ENCODE measurements around the gene TMEM219. TPM values are rescaled to one million over a fixed set of nuclear protein-coding genes. Genes with fewer than 3 reads are reported as not detected.

The TMEM219 gene
- total and polyA plus RNA-seq, 2 of the 8 experiments (the other 6 are each of a cell fraction or from before 2014, with no cell fraction given), result 60.2 to 116 TPM

DNA sequence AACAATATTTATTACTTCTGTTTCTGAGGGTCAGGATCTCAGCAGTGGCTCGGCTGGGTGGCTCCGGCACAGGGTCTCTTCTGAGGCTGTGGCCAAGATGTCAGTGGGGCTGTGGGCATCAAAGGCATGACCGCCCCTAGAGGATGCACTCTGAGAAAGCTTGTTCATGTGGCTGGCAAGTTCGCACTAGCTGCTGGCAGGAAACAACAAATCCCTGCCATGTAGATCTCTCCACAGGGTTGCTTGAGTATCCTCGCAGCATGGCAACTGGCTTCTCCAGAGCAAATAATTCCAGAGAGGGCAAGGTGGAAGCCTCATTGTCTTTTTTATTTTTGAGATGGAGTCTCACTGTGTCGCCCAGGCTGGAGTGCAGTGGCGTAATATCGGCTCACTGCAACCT is 48.4 kb upstream of the TMEM219 start:
- Histone ChIP-seq H3K9ac (replicated peaks in 1 of 4; ENCODE audit: extremely low read depth in 1 of 4, low read depth in 3 of 4, low read length in 3 of 4) (no peak overlapping the region), H3K4me2 (ENCODE audit: insufficient read depth in 1 of 2, low read depth in 2 of 2, low read length in 2 of 2) (no peak overlapping the region), H4K20me1 (replicated peaks in 1 of 2; ENCODE audit: control insufficient read depth in 1 of 2, insufficient read depth in 2 of 2, low read length in 2 of 2) (peaks cover 3 to 6% of the 10 kb centered on the region in 2 experiments), H3K79me2 (ENCODE audit: control insufficient read depth in 1 of 2, insufficient read depth in 2 of 2, low read length in 2 of 2) (no peaks in the 10 kb centered on the region), H4K91ac (replicated peaks; ENCODE audit: insufficient read length, low read length) (no peak overlapping the region), H2BK15ac (ENCODE audit: low read length) (no peak overlapping the region), H2BK20ac (ENCODE audit: low read length) (no peak overlapping the region), H2BK12ac (ENCODE audit: low read depth, low read length) (no peak overlapping the region), H3K23me2 (ENCODE audit: low read depth, low read length) (no peaks in the 10 kb centered on the region), H3K36me3 (ENCODE audit: control insufficient read depth in 2 of 4, insufficient read depth in 4 of 4, low read length in 3 of 4) (no peaks in the 10 kb centered on the region; a peak in 2 of 8 replicates), H3K23ac (ENCODE audit: insufficient read length) (no peak overlapping the region), H2BK120ac (replicated peaks; ENCODE audit: low read depth, low read length) (no peak overlapping the region), H4K5ac (ENCODE audit: insufficient read length, low read depth, low read length) (no peak overlapping the region), H3K9me3 (ENCODE audit: insufficient read depth in 2 of 2, low read depth in 1 of 2, low read length in 1 of 2) (no peaks in the 10 kb centered on the region), H3K79me1 (ENCODE audit: low read depth, low read length) (no peaks in the 10 kb centered on the region), H3K18ac (ENCODE audit: extremely low read depth, low read length) (no peak overlapping the region), H2BK5ac (ENCODE audit: low read depth, low read length) (no peak overlapping the region), H4K8ac (ENCODE audit: extremely low read depth, insufficient read depth, low read length) (no peak overlapping the region), H2AFZ (ENCODE audit: low read length) (no peak overlapping the region), H3K4me3 (ENCODE audit: extremely low read depth in 1 of 4, insufficient read depth in 2 of 4, low read depth in 3 of 4, low read length in 4 of 4) (no peak overlapping the region), H3K27ac (ENCODE audit: low read depth, low read length) (no peak overlapping the region), H3K4ac (replicated peaks; ENCODE audit: insufficient read length, low read depth, low read length) (no peak overlapping the region), H3K14ac (ENCODE audit: insufficient read length) (no peak overlapping the region), H3K27me3 (replicated peaks in 1 of 4; ENCODE audit: control insufficient read depth in 3 of 4, extremely low read depth in 1 of 4, insufficient read depth in 3 of 4, low read length in 3 of 4) (no peaks in the 10 kb centered on the region), H2AK5ac (ENCODE audit: low read depth, low read length) (no peak overlapping the region), H3K56ac (replicated peaks; ENCODE audit: insufficient read length, low read depth, low read length) (no peak overlapping the region), H3K4me1 (replicated peaks in 1 of 4; ENCODE audit: control insufficient read depth in 3 of 4, insufficient read depth in 4 of 4, low read length in 3 of 4) (peaks cover 0 to 5% (median 1%) of the 10 kb centered on the region in 4 experiments; a peak in 1 of 7 replicates)
- WGBS, 2 experiments (ENCODE audit: extremely low coverage in 1 of 2, insufficient coverage in 1 of 2, insufficient read length in 1 of 2, insufficient replicate concordance in 2 of 2, low coverage in 1 of 2, low lambda C conversion rate in 2 of 2, missing lambda C conversion rate in 1 of 2), result 95% methylated on average over 8 of the region's 8 CpGs; no CpG with 5 or more reads in 1 of the 2 experiments
- CTCF ChIA-PET (ENCODE audit: partially characterized antibody), result interaction anchor here (0.6 to 1.9 kb wide), 4 partner anchors 12 to 59 kb away, joined by 3 to 6 read pairs (median 4); partner anchors contain the start of gene KCTD13
- POLR2A ChIA-PET (ENCODE audit: partially characterized antibody), result interaction anchor here (1.4 to 6.4 kb wide), 2 partner anchors 13 kb away, joined by 7 to 52 read pairs; partner anchors contain the start of genes ASPHD1, KCTD13 and SEZ6L2
- no peak for FAIRE-seq
- DNase-seq (ENCODE audit: low read depth in 1 of 2, low spot score in 2 of 2), result no peak
- TF ChIP-seq SRF (IDR thresholded peaks at IDR 0.05; ENCODE audit: low read depth, low read length) (no peak), YY1 (IDR thresholded peaks at IDR 0.05; ENCODE audit: low read depth, low read length) (no peak), HDAC6 (IDR thresholded peaks at IDR 0.05; ENCODE audit: low read depth, low read length) (no peak), EGR1 (IDR thresholded peaks at IDR 0.05; ENCODE audit: borderline replicate concordance, low read depth, low read length) (no peak), GABPA (IDR thresholded peaks at IDR 0.05; ENCODE audit: borderline replicate concordance, insufficient read depth, low read length) (no peak), ASH2L (IDR thresholded peaks at IDR 0.05; ENCODE audit: low read length) (no peak), BRCA1 (IDR thresholded peaks at IDR 0.05; ENCODE audit: low read depth, low read length) (no peak), TAF7 (optimal IDR thresholded peaks at IDR 0.05; ENCODE audit: borderline replicate concordance, low read depth, low read length) (no peak), CEBPB (IDR thresholded peaks at IDR 0.05; ENCODE audit: low read depth, low read length) (no peak), RNF2 (IDR thresholded peaks at IDR 0.05; ENCODE audit: borderline replicate concordance, low read depth, low read length, missing control alignments, poor library complexity, severe bottlenecking) (no peak), SIX5 (IDR thresholded peaks at IDR 0.05; ENCODE audit: low read depth, low read length) (no peak), EP300 (IDR thresholded peaks at IDR 0.05; ENCODE audit: borderline replicate concordance in 1 of 2, low read depth in 2 of 2, low read length in 2 of 2) (no peak), POU5F1 (IDR thresholded peaks at IDR 0.05; ENCODE audit: low read depth, low read length) (no peak), POLR2AphosphoS5 (IDR thresholded peaks at IDR 0.05; ENCODE audit: low read depth, low read length) (no peak), TEAD4 (IDR thresholded peaks at IDR 0.05; ENCODE audit: low read depth, low read length) (no peak), POLR2A (IDR thresholded peaks at IDR 0.05; ENCODE audit: control extremely low read depth in 1 of 2, low read depth in 2 of 2, low read length in 2 of 2) (no peak)

Data from H1 (cell line).